GM12874 (cell line): ENCODE data around the gene TOP3A.

Source experiments
- TF ChIP-seq, protein P1 (sequence below): IDR thresholded peaks from 2 replicates; pipeline ENCODE4 v1.5.1; 2011; ENCODE audit warnings: low read depth, mild to moderate bottlenecking, control low read depth, low read length, moderate library complexity; ENCODE audit not compliant: insufficient read depth

The TOP3A gene

DNA sequence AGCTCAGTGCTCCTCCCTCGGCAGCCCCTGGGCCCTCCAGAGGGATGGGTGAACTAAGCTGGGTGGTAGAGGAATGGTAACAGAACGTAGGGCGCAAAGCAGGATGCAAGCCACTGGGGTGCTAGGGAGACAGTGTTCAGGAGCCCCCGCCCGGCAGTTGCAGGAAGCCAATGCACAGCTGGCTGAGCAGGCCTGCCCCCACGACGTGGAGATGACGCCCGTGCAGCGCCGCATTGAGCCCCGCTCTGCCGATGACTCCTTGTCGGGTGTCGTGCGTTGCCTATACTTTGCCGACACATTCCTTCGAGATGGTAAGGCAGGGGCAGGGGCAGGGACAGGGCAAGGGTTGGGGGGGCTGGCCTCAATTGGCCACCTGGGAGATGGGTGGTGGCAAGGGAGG lies 76.5 kb downstream of the TOP3A start:
- TF ChIP-seq, protein P1, sequence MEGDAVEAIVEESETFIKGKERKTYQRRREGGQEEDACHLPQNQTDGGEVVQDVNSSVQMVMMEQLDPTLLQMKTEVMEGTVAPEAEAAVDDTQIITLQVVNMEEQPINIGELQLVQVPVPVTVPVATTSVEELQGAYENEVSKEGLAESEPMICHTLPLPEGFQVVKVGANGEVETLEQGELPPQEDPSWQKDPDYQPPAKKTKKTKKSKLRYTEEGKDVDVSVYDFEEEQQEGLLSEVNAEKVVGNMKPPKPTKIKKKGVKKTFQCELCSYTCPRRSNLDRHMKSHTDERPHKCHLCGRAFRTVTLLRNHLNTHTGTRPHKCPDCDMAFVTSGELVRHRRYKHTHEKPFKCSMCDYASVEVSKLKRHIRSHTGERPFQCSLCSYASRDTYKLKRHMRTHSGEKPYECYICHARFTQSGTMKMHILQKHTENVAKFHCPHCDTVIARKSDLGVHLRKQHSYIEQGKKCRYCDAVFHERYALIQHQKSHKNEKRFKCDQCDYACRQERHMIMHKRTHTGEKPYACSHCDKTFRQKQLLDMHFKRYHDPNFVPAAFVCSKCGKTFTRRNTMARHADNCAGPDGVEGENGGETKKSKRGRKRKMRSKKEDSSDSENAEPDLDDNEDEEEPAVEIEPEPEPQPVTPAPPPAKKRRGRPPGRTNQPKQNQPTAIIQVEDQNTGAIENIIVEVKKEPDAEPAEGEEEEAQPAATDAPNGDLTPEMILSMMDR, result no peak

DNA sequence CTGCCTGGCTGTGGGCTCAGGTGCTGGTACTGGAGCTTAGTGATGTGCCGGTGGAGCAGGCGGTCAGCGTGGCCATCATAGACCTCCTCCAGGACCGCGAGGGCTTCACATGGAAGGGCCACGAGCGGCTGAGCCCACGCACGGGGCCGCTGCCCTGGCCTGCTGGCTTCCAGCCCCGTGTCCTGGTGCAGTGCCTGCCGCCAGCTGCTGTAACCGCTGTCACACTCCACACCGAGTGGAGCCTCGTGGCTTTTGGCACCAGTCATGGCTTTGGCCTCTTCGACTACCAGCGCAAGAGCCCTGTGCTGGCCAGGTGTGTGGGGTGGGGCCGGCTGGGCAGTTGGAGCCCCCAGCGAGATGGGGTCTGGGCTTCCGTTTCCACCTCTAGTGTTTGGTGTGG lies 77.3 kb downstream of the TOP3A start:
- TF ChIP-seq, protein P1, result no peak

DNA sequence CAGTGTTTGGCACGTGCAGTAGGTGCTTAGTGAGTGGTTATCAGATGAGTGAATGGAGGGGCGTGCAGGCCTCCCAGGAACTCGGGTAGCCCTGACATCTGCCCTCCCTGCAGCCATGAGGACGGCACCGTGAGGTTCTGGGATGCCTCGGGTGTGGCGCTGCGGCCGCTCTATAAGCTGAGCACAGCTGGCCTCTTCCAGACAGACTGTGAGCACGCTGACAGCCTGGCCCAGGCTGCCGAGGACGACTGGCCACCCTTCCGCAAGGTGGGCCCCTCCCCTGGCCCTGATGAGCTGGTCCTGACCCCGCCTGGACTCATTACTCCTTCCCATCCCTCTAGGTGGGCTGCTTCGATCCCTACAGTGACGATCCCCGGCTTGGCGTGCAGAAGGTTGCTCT lies 78.3 kb downstream of the TOP3A start:
- TF ChIP-seq, protein P1, result no peak

DNA sequence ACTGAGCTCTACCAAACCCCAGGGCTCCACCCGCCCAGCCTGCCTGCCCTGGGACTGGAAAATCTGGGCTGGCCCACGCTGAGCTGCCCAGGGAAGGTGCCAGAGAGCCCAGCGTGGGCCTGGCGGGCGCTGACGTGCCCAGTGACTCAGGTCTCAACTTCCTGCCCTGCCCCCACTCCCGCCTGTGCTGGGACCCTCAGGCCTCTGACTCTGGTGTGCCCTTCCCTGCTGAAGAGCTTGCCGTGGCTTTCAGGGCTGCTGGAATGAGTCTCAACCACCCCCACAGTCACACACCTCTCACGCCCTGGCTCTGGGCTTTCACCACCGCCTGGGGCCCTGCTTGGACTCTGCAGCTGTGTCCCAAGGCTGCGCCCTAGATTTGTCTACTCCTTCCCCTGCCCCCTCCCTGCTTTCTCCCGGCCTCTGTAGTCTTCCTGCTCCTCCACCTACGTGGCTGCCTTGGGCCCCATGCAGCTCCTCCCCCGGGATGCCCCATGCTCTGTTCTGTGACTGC lies 79.0 kb downstream of the TOP3A start:
- TF ChIP-seq, protein P1, result no peak

DNA sequence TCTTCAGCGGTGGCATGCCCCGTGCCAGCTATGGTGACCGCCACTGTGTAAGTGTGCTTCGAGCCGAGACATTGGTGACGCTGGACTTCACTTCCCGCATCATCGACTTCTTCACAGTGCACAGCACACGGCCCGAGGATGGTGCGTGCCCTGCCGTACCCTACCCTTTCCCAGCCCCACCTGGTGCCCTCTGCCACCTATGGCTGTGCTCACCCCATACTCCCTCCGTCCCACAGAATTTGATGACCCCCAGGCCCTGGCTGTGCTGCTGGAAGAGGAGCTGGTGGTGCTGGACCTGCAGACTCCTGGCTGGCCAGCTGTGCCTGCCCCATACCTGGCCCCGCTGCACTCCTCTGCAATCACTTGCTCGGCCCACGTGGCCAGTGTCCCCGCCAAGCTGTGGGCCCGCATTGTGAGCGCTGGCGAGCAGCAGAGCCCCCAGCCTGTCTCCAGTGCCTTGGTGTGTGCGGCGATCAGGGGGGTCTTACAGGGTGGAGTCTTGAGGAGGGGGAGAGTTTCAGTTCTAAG lies 79.9 kb downstream of the TOP3A start:
- TF ChIP-seq, protein P1, result no peak

DNA sequence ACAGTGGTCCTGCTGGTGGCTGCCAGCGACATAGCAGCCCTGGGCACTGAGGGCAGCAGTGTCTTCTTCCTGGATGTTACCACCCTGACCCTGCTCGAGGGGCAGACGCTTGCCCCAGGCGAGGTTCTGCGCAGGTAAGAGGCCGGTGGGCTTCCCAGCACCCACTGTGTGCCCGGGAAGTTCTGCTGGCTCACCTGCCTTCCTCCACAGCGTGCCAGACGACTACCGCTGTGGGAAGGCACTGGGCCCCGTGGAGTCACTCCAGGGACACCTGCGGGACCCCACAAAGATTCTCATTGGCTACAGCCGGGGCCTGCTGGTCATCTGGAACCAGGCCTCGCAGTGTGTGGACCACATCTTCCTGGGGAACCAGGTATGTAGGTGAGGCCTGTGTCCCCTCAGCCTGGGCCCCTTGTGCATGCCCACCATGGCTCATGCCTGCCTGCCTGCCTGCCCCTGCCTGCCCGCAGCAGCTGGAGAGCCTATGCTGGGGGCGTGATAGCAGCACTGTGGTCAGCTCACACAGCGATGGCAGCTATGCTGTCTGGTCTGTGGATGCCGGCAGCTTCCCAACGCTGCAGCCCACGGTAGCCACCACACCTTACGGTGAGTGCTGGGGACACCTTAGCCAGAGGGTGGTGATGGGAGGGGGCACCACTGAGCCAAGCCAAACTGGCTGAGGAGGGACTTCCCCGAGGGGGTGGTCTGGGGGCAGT lies 80.8 kb downstream of the TOP3A start:
- TF ChIP-seq, protein P1, result no peak

DNA sequence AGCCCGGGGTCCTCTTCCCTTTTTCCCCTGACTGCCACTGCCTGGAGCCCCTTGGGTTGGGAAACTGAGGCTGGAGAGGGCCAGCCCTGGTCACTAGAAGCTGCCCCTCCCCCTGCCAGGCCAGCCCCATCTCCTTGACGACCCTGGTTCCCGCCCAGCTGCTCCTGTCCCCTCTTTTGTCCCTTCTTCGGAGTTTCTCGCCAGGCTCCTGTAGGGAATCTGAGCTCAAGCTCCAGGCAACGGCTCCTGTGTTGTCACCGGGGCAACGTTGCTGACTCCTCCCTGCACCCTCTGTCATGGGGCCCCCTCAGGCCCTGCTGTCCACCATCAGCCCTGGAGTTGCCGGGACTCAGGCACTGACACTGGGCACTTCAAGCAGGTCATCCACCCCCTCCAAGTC lies 83.6 kb downstream of the TOP3A start:
- TF ChIP-seq, protein P1, result no peak
